SK-N-MC (cell line): ENCODE results near the gene SLAMF9.

Source experiments
- DNase-seq: peaks from one replicate; pipeline ENCODE4 v3.0.0-alpha.2; 2011; ENCODE audit warnings: low read depth, low spot score
- H3K27ac ChIP-seq: fragments of 200-600 bp; sonication (generic); 2 replicates; pipeline ENCODE4 v1.5.1; 2016; ENCODE audit warnings: mixed run types
- H3K36me3 ChIP-seq: fragments of 200-600 bp; sonication (generic); 2 replicates; pipeline ENCODE4 v1.6.1; 2017; ENCODE audit warnings: antibody characterized with exemption, low read length, mixed read lengths; ENCODE audit not compliant: insufficient read depth
- H3K4me3 ChIP-seq: fragments of 200-600 bp; sonication (generic); 2 replicates; pipeline ENCODE4 v1.5.1; 2016
- H3K9ac ChIP-seq: fragments of 200-600 bp; sonication (generic); 2 replicates; pipeline ENCODE4 v1.8.0; 2017; ENCODE audit warnings: mixed run types, mixed read lengths; ENCODE audit not compliant: insufficient read length
- H3K9me3 ChIP-seq: fragments of 200-600 bp; sonication (generic); 2 replicates; pipeline ENCODE4 v1.6.1; 2017; ENCODE audit warnings: low read depth, mild to moderate bottlenecking, antibody characterized with exemption, low read length, moderate library complexity, mixed read lengths
- EZH2 ChIP-seq: fragments of 200-600 bp; sonication (generic); IDR thresholded peaks from one replicate; pipeline ENCODE4 v1.6.1; 2017; ENCODE audit warnings: antibody characterized with exemption
- FOXP2 ChIP-seq: optimal IDR thresholded peaks from 2 replicates; pipeline ENCODE3; 2011; ENCODE audit warnings: mild to moderate bottlenecking, moderate library complexity; ENCODE audit not compliant: insufficient read depth; ENCODE audit errors: extremely low read length, control extremely low read depth
- POLR2AphosphoS5 ChIP-seq: IDR thresholded peaks from 2 replicates; pipeline ENCODE4 v1.6.1; 2012; ENCODE audit warnings: mild to moderate bottlenecking, low read depth, low read length, borderline replicate concordance

Gene SLAMF9

DNA sequence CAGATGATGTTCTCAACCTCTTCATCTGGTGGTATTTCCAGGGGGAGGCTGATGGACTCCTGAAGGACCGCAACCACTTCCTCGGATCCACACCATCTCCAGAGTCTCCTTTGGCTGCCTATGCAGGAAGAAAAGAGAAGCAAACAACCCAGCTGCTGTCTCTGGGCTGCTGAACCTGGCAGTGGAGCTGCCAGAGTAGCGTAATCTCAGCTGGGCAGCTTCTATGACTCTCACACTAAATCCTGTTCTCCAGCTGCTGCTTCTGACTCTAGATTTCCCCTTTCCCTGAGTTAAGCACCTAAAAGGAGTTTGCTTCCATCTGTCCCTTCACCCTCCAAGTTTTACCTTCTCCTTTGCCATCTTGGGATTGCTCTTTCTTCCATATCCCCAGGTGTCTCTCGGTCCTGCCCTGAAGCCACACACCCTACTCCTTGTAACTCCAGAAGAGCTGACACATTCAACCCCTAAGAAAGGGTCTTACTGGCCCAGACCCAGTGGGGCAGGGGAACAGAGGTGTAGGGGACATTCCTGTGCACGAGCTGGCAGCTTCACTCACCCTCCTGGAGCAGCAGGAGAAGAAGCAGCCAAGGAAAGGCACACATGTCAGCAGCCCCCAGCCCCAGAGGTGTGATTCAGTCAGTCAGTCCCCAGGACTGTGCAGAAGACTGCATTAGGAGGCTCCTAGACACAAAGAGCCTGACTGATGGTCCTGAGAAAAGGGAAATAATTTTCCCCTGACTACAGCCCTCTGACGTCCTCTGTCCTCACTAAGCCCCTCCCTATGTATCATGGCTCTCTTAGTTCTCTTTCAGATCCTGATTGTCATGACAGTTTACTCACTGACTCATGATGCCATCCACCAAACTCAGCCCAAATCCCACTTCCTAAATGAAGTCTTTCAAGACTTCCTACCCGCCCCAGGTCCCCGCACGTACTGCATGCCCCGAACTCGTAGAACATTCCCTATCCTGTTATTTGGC, at the start of gene SLAMF9:
Gene SLAMF9, minus strand, starts transcription at position 702 of the 980 bp plus-strand sequence. Its CDS starts 100 bp downstream, at position 602.
- Histone ChIP-seq H3K9me3 (no peaks in the 10 kb centered on the region), H3K36me3 (no peaks in the 10 kb centered on the region), H3K27ac (no peak within 1 kb of the TSS), H3K4me3 (no peak within 1 kb of the TSS), H3K9ac (no peak within 1 kb of the TSS)
- no peak for DNase-seq
- TF ChIP-seq FOXP2, result no peak
- TF ChIP-seq EZH2, result no peak
- no peak for TF ChIP-seq POLR2AphosphoS5

GRCh38 chr1:160001440-160001839, 47.4 kb upstream of the SLAMF9 start:
- H3K36me3 ChIP-seq, result no peaks in the 10 kb centered on the region
- no peak for DNase-seq
- TF ChIP-seq EZH2 (no peak), POLR2AphosphoS5 (no peak), FOXP2 (no peak)
- H3K9me3 ChIP-seq, result no peaks in the 10 kb centered on the region
- no peak overlapping the region for H3K27ac ChIP-seq
- H3K4me3 ChIP-seq, result no peak overlapping the region
- no peak overlapping the region for H3K9ac ChIP-seq

DNA sequence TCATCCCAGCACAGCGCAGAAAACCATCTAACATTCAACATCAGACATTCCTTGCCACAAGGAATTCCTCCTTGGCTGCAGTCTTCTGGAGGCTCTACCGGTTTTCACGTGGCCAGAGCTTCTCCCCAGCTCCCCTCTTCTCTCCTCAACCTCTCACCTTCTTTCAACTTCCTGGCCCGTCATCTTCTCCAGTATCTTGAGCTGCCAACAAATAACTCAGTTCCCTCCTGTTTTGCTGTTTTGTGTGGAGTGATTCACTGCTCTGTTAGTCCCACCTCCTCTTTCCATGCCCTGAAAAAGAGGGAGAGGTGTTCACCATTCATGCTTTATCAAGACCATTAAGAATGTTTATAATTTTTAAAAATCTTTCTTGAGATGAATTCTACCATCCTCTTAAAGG, 45.2 kb upstream of the SLAMF9 start:
- no peaks in the 10 kb centered on the region for H3K9me3 ChIP-seq
- no peak overlapping the region for H3K4me3 ChIP-seq
- H3K27ac ChIP-seq, result no peak overlapping the region
- H3K36me3 ChIP-seq, result no peaks in the 10 kb centered on the region
- TF ChIP-seq POLR2AphosphoS5, result no peak
- no peak for TF ChIP-seq FOXP2
- TF ChIP-seq EZH2, result no peak
- no peak overlapping the region for H3K9ac ChIP-seq
- no peak for DNase-seq

- DNase-seq, result no peak
- no peak overlapping the region for H3K9ac ChIP-seq
- TF ChIP-seq EZH2, result no peak
- TF ChIP-seq POLR2AphosphoS5, result no peak
- no peak for TF ChIP-seq FOXP2
- no peaks in the 10 kb centered on the region for H3K9me3 ChIP-seq
- no peaks in the 10 kb centered on the region for H3K36me3 ChIP-seq
- no peak overlapping the region for H3K27ac ChIP-seq
- no peak overlapping the region for H3K4me3 ChIP-seq
Observed at GRCh38 chr1:159996653-159997052, 42.6 kb upstream of the SLAMF9 start.

- no peak overlapping the region for H3K4me3 ChIP-seq
- no peak for DNase-seq
Observed at GRCh38 chr1:159994896-159995295, 40.9 kb upstream of the SLAMF9 start.

DNA sequence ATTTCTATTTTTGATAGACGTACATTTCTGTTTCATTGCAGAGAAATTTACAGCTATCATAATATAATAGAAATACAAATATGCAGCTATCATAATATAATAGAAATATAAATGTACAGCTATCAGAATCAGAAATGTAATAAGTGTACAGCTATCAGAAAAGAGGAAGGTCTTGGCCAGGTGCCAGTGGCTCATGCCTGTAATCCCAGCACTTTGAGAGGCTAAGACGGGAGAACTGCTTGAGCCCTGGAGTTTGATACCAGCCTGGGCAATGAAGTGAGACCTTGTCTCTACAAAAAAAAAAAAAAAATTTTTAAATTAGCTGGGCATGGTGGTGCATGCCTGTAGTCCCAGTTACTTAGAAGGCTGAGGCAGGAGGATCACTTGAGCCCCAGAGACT, 39.9 kb upstream of the SLAMF9 start:
- no peak for TF ChIP-seq FOXP2
- TF ChIP-seq POLR2AphosphoS5, result no peak
- no peak for TF ChIP-seq EZH2
- H3K27ac ChIP-seq, result no peak overlapping the region
- H3K9me3 ChIP-seq, result no peaks in the 10 kb centered on the region
- no peak overlapping the region for H3K4me3 ChIP-seq
- no peak overlapping the region for H3K9ac ChIP-seq
- DNase-seq, result no peak
- no peaks in the 10 kb centered on the region for H3K36me3 ChIP-seq

More at GRCh38 chr1:159994896-159995295, 40.9 kb upstream of the SLAMF9 start:
- no peak for TF ChIP-seq POLR2AphosphoS5
- no peak for TF ChIP-seq FOXP2
- no peak for TF ChIP-seq EZH2
- H3K36me3 ChIP-seq, result no peaks in the 10 kb centered on the region
- no peak overlapping the region for H3K9ac ChIP-seq
- no peaks in the 10 kb centered on the region for H3K9me3 ChIP-seq
- no peak overlapping the region for H3K27ac ChIP-seq

DNA sequence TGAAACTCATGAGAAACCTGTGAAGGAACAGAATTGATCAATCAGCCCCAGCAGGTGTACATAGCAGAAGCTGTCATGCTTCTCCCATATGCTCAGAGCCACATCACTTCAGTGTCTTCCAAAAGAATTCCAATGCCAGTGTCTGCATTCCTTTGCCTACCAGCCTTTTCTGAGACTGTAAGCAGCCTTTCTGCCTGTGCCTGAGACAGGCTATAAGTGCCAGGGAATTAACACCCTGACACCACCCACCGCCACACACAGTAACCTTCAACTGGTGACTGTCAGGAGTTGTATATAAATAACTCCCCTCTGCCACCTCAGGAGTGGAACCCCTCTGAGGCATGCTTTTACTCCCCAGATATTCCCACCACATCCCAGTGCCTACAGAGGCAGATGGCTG, 38.1 kb upstream of the SLAMF9 start:
- TF ChIP-seq POLR2AphosphoS5 (no peak), EZH2 (no peak), FOXP2 (no peak)
- no peaks in the 10 kb centered on the region for H3K36me3 ChIP-seq
- H3K4me3 ChIP-seq, result no peak overlapping the region
- H3K9me3 ChIP-seq, result no peaks in the 10 kb centered on the region
- DNase-seq, result no peak
- H3K27ac ChIP-seq, result no peak overlapping the region
- no peak overlapping the region for H3K9ac ChIP-seq

- peak overlapping the region; percentile 44 for H3K4me3 ChIP-seq
- H3K36me3 ChIP-seq, result no peaks in the 10 kb centered on the region
- no peak for DNase-seq
- no peaks in the 10 kb centered on the region for H3K9me3 ChIP-seq
- TF ChIP-seq FOXP2 (no peak), EZH2 (no peak), POLR2AphosphoS5 (no peak)
- no peak overlapping the region for H3K9ac ChIP-seq
- no peak overlapping the region for H3K27ac ChIP-seq
Observed at GRCh38 chr1:159991513-159991912, 37.5 kb upstream of the SLAMF9 start.
